HG03103 (cell line): ENCODE data around the gene FARS2.
"Not testable (repeated sequence)": the region's sequence is repeated elsewhere in the genome, so short reads cannot be mapped to it uniquely, and the experiment has no call there.

Source experiments
- ATAC-seq: cut with Tn5 transposase; IDR thresholded peaks from one replicate; pipeline ENCODE4 v1.9.1; 2021; ENCODE audit warnings: low read depth; ENCODE audit not compliant: unreplicated experiment

FARS2 gene

DNA sequence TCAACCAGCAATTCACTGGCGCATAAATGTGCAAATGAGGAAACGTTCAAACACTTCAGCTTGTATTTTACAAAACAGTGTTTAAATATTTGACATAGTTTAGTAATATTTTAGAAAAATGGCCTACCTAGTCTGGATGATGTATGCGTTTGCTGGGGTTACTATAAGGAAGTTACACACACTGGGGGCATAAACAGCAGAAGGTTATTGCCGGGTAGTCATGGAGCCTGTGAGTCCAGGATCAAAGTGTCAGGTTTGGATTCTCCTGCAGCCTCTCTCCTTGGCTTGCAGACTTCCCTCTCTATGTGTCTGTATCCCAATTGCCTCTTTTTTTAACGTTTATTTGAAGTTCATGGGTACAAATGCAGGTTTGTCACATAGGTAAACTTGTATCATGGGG, 528.1 kb downstream of the FARS2 start:
- ATAC-seq: not testable (repeated sequence)

DNA sequence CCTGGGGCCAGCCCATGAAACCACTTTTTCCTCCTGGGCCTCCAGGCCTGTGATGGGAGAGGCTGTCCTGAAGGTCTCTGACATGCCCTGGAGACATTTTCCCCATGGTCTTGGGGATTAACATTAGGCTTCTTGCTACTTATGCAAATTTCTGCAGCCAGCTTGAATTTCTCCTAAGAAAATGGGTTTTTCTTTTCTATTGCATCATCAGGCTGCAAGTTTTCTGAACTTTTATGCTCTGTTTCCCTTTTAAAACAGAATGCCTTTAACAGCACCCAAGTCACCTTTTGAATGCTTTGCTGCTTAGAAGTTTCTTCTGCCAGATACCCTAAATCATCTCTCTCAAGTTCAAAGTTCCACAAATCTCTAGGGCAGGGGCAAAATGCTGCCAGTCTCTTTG, 535.2 kb downstream of the FARS2 start:
- ATAC-seq: not testable (repeated sequence)

DNA sequence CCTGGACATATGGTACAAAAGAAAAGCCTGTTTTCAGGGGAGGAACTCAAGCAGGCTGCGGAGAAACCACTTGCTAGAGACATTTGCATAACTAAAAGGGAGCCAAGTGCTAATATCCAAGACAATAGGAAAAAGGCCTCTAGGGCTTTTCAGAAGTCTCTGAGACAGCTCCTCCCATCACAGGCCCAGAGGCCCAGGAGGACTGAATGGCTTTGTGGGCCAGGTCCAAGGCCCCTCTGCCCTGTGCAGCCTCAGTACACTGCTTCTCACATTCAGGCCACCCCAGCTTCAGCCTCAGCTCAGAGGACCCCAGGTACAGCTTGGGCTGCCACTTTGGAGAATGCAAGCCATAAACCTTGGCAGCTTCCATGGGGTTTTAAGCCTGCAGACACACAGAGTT, 545.1 kb downstream of the FARS2 start:
- not testable (repeated sequence) for ATAC-seq

DNA sequence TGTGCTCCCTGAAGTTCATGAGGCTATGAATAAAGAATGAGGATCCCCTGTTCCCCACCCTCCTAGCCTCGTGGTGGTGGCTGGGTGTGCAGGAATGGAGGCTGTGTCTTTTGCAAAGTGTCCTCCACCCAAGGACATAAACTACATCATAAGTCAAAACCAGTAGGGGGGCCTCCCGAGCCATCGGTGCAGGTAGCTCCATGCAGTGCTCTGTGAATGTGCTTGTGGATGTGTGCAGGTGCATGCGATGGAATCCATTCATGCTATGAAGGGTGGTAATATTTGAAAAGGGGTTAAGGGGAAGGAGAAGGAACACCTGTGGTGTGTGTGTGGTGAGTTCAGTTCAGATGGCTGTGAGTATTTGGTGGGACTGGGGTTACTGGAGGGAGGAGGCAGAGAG, 548.1 kb downstream of the FARS2 start:
- no peak for ATAC-seq

DNA sequence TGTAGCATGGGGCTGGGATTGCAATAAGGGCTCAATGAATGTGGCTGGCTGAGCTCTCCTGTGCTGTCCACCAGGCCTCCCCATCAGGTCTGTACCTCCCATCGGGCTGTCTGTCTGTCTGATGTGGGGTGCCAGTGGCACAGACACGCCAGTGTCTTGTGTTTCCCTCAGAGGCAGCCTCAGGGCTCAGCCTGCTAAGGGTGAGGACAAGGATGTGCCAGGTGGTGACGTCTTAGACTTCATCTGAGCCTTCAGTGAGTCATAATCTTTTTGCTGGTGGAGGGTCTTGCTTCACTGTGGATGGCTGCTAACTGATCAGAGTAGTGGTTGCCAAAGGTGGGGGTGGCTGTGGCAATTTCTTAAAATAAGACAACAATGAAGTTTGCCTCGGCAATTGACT, 550.7 kb downstream of the FARS2 start:
- ATAC-seq: no peak

DNA sequence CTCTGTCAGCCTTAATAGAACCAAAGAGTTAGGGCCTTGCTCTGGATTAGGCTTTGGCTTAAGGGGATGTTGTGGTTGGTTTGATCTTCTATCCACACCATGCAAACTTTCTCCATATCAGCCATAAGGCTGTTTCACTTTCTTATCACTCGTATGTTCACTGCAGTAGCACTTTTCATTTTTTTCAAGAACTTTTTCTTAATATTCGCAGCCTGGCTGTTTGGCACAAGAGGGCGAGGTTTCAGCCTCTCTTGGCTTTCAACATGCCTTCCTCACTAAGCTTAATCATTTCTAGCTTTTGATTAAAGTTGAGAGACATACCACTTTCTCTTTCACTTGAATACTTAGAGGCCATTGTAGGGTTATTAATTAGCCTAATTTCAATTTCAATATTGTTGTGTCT, 552.3 kb downstream of the FARS2 start:
- ATAC-seq: no peak

DNA sequence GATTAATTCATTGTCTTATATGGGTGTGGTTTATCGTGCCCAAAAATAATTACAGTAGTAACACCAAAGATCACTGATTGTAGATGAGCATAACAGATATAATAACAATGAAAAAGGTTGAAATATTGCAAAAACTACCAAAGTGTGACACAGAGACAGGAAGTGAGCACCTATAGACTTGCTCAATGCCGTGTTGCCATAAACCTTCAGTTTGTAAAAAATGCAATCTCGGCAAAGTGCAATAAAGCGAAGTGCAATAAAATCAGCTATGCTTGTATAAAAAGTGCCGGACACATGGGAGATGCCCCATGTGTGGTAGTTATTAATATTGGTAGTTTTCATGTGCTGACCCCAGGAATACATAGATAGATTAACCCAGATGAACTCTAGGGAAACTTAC, 552.8 kb downstream of the FARS2 start:
- ATAC-seq: no peak

DNA sequence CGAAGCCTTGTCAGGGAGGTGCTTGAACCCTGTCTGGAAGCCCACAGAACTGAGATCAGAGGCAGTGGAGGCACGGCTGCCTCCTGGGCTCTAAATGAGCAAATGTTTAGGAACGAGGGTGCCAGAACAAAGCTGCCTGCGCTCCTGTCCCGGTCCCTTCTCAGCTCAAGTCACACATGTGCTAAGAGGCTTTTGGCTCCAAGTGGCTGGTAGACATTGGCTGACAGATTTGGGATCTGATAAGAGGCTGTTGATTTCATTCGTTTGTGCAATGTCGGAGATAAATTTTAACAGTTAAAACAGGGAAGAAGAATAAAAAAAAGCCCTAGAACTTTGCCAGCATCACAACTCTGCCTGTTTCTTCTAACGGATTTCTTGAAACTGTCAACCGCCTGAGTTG, 553.6 kb downstream of the FARS2 start:
- no peak for ATAC-seq

DNA sequence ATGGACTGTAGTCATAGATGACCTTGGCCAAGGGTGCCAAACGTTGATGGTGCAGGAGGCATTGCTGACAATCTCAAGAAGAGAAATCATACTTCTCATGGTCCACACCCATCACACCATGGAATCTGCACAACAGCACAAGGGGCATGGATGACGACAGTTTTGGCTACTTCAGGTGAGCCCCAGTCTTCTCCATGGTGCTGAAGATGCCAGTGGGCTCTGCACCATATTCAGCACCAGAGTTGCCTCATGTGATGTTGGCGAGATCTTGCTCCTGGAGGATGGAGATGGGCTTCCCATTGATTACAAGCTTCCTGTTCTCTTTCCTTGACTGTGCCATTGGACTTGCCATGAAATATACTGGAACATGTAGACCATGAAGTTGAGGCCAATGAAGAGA, 556.6 kb downstream of the FARS2 start:
- ATAC-seq: no peak

DNA sequence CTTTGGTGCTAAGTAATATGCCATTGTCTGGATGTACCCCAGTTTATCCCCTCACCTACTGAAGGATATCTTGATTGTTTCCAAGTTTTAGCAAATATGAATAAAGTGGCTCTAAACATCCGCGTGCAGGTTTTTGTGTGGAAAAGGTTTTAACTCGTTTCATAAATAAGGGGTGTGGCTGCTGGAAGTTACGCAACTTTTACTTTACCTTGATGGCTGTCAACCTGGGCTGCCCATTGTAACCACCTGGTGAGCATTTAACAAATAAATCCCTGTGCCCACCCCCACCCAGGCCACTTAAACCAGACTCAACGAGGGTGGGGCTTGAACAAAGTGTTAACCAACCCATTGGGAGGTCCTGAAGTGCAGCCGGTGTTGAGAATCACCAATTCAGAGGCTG, 557.6 kb downstream of the FARS2 start:
- no peak for ATAC-seq
